Parathyroid adenoma (tissue), 2 donors: ENCODE results near the gene LAMA4.

ENCODE experiments used
- H2AFZ ChIP-seq: fragments of 300-600 bp; sonication (generic); one replicate; pipeline ENCODE4 v1.7.0; 2017; ENCODE audit warnings: antibody characterized with exemption, mild to moderate bottlenecking
- H3K27ac ChIP-seq: fragments of 300-600 bp; sonication (generic); one replicate; pipeline ENCODE4 v1.7.0; 2017
- H3K27me3 ChIP-seq: fragments of 300-600 bp; sonication (generic); one replicate; pipeline ENCODE4 v1.7.0; 2017; ENCODE audit warnings: low read length; ENCODE audit not compliant: control insufficient read depth, insufficient read depth
- H3K36me3 ChIP-seq: fragments of 300-600 bp; sonication (generic); one replicate; pipeline ENCODE4 v1.7.0; 2017; ENCODE audit warnings: low read length; ENCODE audit not compliant: control insufficient read depth, insufficient read depth
- H3K4me1 ChIP-seq: fragments of 300-600 bp; sonication (generic); one replicate; pipeline ENCODE4 v1.7.0; 2017; ENCODE audit warnings: control low read depth
- H3K4me2 ChIP-seq: fragments of 300-600 bp; sonication (generic); one replicate; pipeline ENCODE4 v1.7.0; 2017; ENCODE audit warnings: low read length
- H3K4me3 ChIP-seq: fragments of 300-600 bp; sonication (generic); one replicate; pipeline ENCODE4 v1.7.0; 2017; ENCODE audit warnings: low read depth, low read length
- H3K79me2 ChIP-seq: fragments of 300-600 bp; sonication (generic); one replicate; pipeline ENCODE4 v1.7.0; 2017; ENCODE audit warnings: control low read depth
- H3K9ac ChIP-seq: fragments of 300-600 bp; sonication (generic); one replicate; pipeline ENCODE4 v1.7.0; 2017; ENCODE audit warnings: mild to moderate bottlenecking
- H3K9me3 ChIP-seq: fragments of 300-600 bp; sonication (generic); one replicate; pipeline ENCODE4 v1.7.0; 2017; ENCODE audit warnings: low read length; ENCODE audit not compliant: control insufficient read depth
- CTCF ChIP-seq: fragments of 300-600 bp; sonication (generic); IDR thresholded peaks from one replicate; pipeline ENCODE4 v1.7.0; 2017; ENCODE audit warnings: antibody characterized with exemption, mild to moderate bottlenecking
- donor health status: primary hyperparathyroidism.

LAMA4 gene

GRCh38 chr6:112286010-112286409 lies 31.6 kb upstream of the LAMA4 start:
- Histone ChIP-seq H3K9me3 (no peaks in the 10 kb centered on the region), H3K4me2 (no peak overlapping the region), H3K4me3 (no peak overlapping the region), H3K9ac (no peak overlapping the region), H2AFZ (no peak overlapping the region), H3K36me3 (no peaks in the 10 kb centered on the region), H3K79me2 (no peaks in the 10 kb centered on the region), H3K4me1 (no peaks in the 10 kb centered on the region), H3K27ac (no peak overlapping the region), H3K27me3 (no peaks in the 10 kb centered on the region)
- TF ChIP-seq CTCF = no peak

- H3K36me3 ChIP-seq = no peaks in the 10 kb centered on the region
- no peaks in the 10 kb centered on the region for H3K79me2 ChIP-seq
- H3K4me1 ChIP-seq = no peaks in the 10 kb centered on the region
Observed at GRCh38 chr6:112284603-112285002, 30.2 kb upstream of the LAMA4 start.

GRCh38 chr6:112283621-112284020 lies 29.3 kb upstream of the LAMA4 start:
- Histone ChIP-seq H3K27ac (no peak overlapping the region), H3K36me3 (no peaks in the 10 kb centered on the region), H3K27me3 (no peaks in the 10 kb centered on the region), H2AFZ (no peak overlapping the region), H3K4me3 (no peak overlapping the region), H3K4me2 (no peak overlapping the region), H3K4me1 (no peaks in the 10 kb centered on the region), H3K9me3 (no peaks in the 10 kb centered on the region), H3K79me2 (no peaks in the 10 kb centered on the region), H3K9ac (no peak overlapping the region)
- no peak for TF ChIP-seq CTCF

More at GRCh38 chr6:112284603-112285002, 30.2 kb upstream of the LAMA4 start:
- no peak overlapping the region for H3K9ac ChIP-seq
- no peaks in the 10 kb centered on the region for H3K27me3 ChIP-seq
- H3K4me3 ChIP-seq = no peak overlapping the region
- no peak overlapping the region for H3K27ac ChIP-seq
- no peak overlapping the region for H2AFZ ChIP-seq
- no peak for TF ChIP-seq CTCF
- H3K9me3 ChIP-seq = no peaks in the 10 kb centered on the region
- H3K4me2 ChIP-seq = no peak overlapping the region

GRCh38 chr6:112281821-112282615 lies 27.7 kb upstream of the LAMA4 start:
- Histone ChIP-seq H3K27me3 (no peaks in the 10 kb centered on the region), H3K4me2 (no peak overlapping the region), H3K27ac (no peak overlapping the region), H3K9ac (no peak overlapping the region), H3K9me3 (no peaks in the 10 kb centered on the region), H3K36me3 (no peaks in the 10 kb centered on the region), H3K4me3 (no peak overlapping the region), H3K79me2 (no peaks in the 10 kb centered on the region), H2AFZ (no peak overlapping the region), H3K4me1 (no peaks in the 10 kb centered on the region)
- TF ChIP-seq CTCF = no peak
